GM06990 (cell line): ENCODE results near the gene STK17A.
A peak's percentile ranks its signal among the peaks of the same experiment; 100 is the strongest.

Experiments used
- DNase-seq: peaks from one replicate; pipeline ENCODE4 v3.0.0-alpha.2; 2011; ENCODE audit not compliant: insufficient read length; ENCODE audit errors: extremely low read depth
- H3K27me3 ChIP-seq: replicated peaks from 2 replicates; pipeline ENCODE4 v1.6.0; 2011; ENCODE audit warnings: low read length; ENCODE audit not compliant: control insufficient read depth, insufficient read depth
- H3K36me3 ChIP-seq: 2 replicates; pipeline ENCODE4 v1.5.1; 2011; ENCODE audit warnings: low read length; ENCODE audit not compliant: control insufficient read depth, insufficient read depth
- H3K4me3 ChIP-seq: replicated peaks from 2 replicates; pipeline ENCODE4 v1.5.1; 2011; ENCODE audit warnings: low read depth, mild to moderate bottlenecking, control low read depth, low read length
- CTCF ChIP-seq: IDR thresholded peaks from 2 replicates; pipeline ENCODE4 v1.5.1; 2011; ENCODE audit warnings: low read length, control low read depth, mild to moderate bottlenecking, inconsistent platforms; ENCODE audit not compliant: insufficient read depth, poor library complexity, severe bottlenecking

The STK17A gene

GRCh38 chr7:43656997-43657396 lies 74.1 kb downstream of the STK17A start:
- TF ChIP-seq CTCF: no peak
- Histone ChIP-seq H3K27me3 (no peaks in the 10 kb centered on the region), H3K4me3 (no peak overlapping the region), H3K36me3 (no peaks in the 10 kb centered on the region; the same call in 1 of the 2 replicates)
- no peak for DNase-seq

GRCh38 chr7:43658718-43659548 lies 76.0 kb downstream of the STK17A start:
- no peaks in the 10 kb centered on the region for H3K27me3 ChIP-seq
- peak; percentile 47 for DNase-seq
- no peaks in the 10 kb centered on the region; the same call in 1 of the 2 replicates for H3K36me3 ChIP-seq
- H3K4me3 ChIP-seq: no peak overlapping the region
- TF ChIP-seq CTCF: no peak

DNA sequence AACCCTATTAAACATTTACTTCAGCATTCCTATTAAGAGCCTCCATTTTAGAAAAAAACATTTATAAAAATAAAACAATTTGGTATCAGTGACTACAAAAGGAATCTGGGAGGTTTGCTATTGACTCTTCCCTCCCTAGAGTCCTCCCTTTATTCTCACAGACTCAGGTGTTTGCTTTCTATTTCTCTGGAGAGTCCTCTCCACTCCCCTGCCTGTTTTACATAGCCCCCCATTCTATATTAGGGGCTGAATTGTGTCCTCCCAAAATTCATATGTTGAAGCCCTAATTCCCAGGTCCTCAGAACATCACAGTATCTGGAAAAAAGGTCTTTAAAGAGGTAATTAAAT lies 76.6 kb downstream of the STK17A start:
- Histone ChIP-seq H3K4me3 (no peak overlapping the region), H3K27me3 (no peaks in the 10 kb centered on the region), H3K36me3 (no peaks in the 10 kb centered on the region; the same call in 1 of the 2 replicates)
- TF ChIP-seq CTCF: no peak
- no peak for DNase-seq

GRCh38 chr7:43660141-43660540 lies 77.2 kb downstream of the STK17A start:
- DNase-seq: no peak
- no peaks in the 10 kb centered on the region; the same call in 1 of the 2 replicates for H3K36me3 ChIP-seq
- no peak overlapping the region for H3K4me3 ChIP-seq
- no peaks in the 10 kb centered on the region for H3K27me3 ChIP-seq
- no peak for TF ChIP-seq CTCF

GRCh38 chr7:43664681-43665080 lies 81.8 kb downstream of the STK17A start:
- TF ChIP-seq CTCF: no peak
- DNase-seq: no peak
- no peaks in the 10 kb centered on the region; the same call in 1 of the 2 replicates for H3K36me3 ChIP-seq
- no peaks in the 10 kb centered on the region for H3K27me3 ChIP-seq
- H3K4me3 ChIP-seq: no peak overlapping the region
